Naive B cell (primary cell): ENCODE results near the gene DMD. TPM values are rescaled to one million over a fixed set of nuclear protein-coding genes. Genes with fewer than 3 reads are reported as not detected.

Experiments
- ATAC-seq, 2 donors: fragments of 150-1000 bp; cut with Tn5 transposase; 2 replicates each; pipeline ENCODE4 v1.10.0; 2021; ENCODE audit warnings: low read depth in 2 of 2, mild to moderate bottlenecking in 2 of 2, moderate library complexity in 2 of 2
- DNase-seq: peaks from one replicate; pipeline ENCODE4 v3.0.0; 2022
- H3K27ac Mint-ChIP-seq, 6 donors: one replicate each; pipeline ENCODE4 v1.8.0; 2020 to 2022; ENCODE audit warnings: mild to moderate bottlenecking in 6 of 6, mixed read lengths in 6 of 6, moderate library complexity in 5 of 6, inconsistent platforms in 2 of 6
- H3K27me3 Mint-ChIP-seq, 3 donors: one replicate each; pipeline ENCODE4 v1.8.0; 2021 to 2022; ENCODE audit warnings: mixed read lengths in 3 of 3, mild to moderate bottlenecking in 1 of 3
- H3K36me3 Mint-ChIP-seq, 2 donors: one replicate each; pipeline ENCODE4 v1.8.0; 2020 to 2022; ENCODE audit warnings: mixed read lengths in 2 of 2, inconsistent platforms in 1 of 2, mild to moderate bottlenecking in 1 of 2
- H3K4me1 Mint-ChIP-seq, 3 donors: one replicate each; pipeline ENCODE4 v1.8.0; 2020 to 2022; ENCODE audit warnings: mixed read lengths in 3 of 3, inconsistent platforms in 1 of 3, mild to moderate bottlenecking in 1 of 3, moderate library complexity in 1 of 3
- H3K4me3 Mint-ChIP-seq, 8 donors: one replicate each; pipeline ENCODE4 v1.8.0; 2020 to 2022; ENCODE audit warnings: mild to moderate bottlenecking in 8 of 8, mixed read lengths in 8 of 8, moderate library complexity in 8 of 8, inconsistent platforms in 2 of 8
- H3K9me3 Mint-ChIP-seq, 7 donors: one replicate each; pipeline ENCODE4 v1.8.0; 2020 to 2022; ENCODE audit warnings: mixed read lengths in 7 of 7, mild to moderate bottlenecking in 5 of 7, inconsistent platforms in 2 of 7, moderate library complexity in 1 of 7
- polyA plus RNA-seq, 6 donors: library from polyadenylated mRNA; unstranded; fragments of 300-500 nt; fragmentation: Illumina TruSeq; gene quantifications; one replicate each; pipeline ENCODE4 v1.2.3, GENCODE V29; 2021; ENCODE audit warnings: low read depth in 6 of 6

Gene DMD
- polyA plus RNA-seq, 6 donors from 2014 or later, result 1.00 to 5.0 (median 1.9) TPM

- no peak overlapping the region for H3K27ac Mint-ChIP-seq
- H3K9me3 Mint-ChIP-seq, result peaks cover 0 to 6% (median 0%) of the 10 kb centered on the region in 7 donors
- DNase-seq, result no peak
- H3K4me3 Mint-ChIP-seq, result no peak overlapping the region
- H3K27me3 Mint-ChIP-seq, result no peaks in the 10 kb centered on the region
- H3K36me3 Mint-ChIP-seq, result no peaks in the 10 kb centered on the region
- H3K4me1 Mint-ChIP-seq, result no peaks in the 10 kb centered on the region
- ATAC-seq, result no peak
Observed at GRCh38 chrX:31872007-31872406, 1339.3 kb downstream of the DMD start.

GRCh38 chrX:31870267-31870666 is 1341.1 kb downstream of the DMD start:
- no peaks in the 10 kb centered on the region for H3K27me3 Mint-ChIP-seq
- H3K4me1 Mint-ChIP-seq, result no peaks in the 10 kb centered on the region
- DNase-seq, result no peak
- no peak for ATAC-seq
- no peak overlapping the region for H3K4me3 Mint-ChIP-seq
- peaks cover 0 to 11% (median 3%) of the 10 kb centered on the region in 7 donors for H3K9me3 Mint-ChIP-seq
- no peaks in the 10 kb centered on the region for H3K36me3 Mint-ChIP-seq
- no peak overlapping the region for H3K27ac Mint-ChIP-seq

GRCh38 chrX:31860686-31861085 is 1350.7 kb downstream of the DMD start:
- DNase-seq, result no peak
- H3K4me1 Mint-ChIP-seq, result no peaks in the 10 kb centered on the region
- no peak overlapping the region for H3K4me3 Mint-ChIP-seq
- H3K27ac Mint-ChIP-seq, result peak overlapping the region in 1 of 6 donors; percentile 57
- no peaks in the 10 kb centered on the region for H3K27me3 Mint-ChIP-seq
- peaks cover 0 to 5% (median 0%) of the 10 kb centered on the region in 7 donors for H3K9me3 Mint-ChIP-seq
- ATAC-seq, result no peak
- no peaks in the 10 kb centered on the region for H3K36me3 Mint-ChIP-seq

GRCh38 chrX:31858915-31859314 is 1352.4 kb downstream of the DMD start:
- no peak overlapping the region for H3K27ac Mint-ChIP-seq
- no peaks in the 10 kb centered on the region for H3K4me1 Mint-ChIP-seq
- ATAC-seq (no peak), DNase-seq (no peak)
- no peaks in the 10 kb centered on the region for H3K27me3 Mint-ChIP-seq
- peaks cover 0 to 5% (median 0%) of the 10 kb centered on the region in 7 donors for H3K9me3 Mint-ChIP-seq
- H3K36me3 Mint-ChIP-seq, result no peaks in the 10 kb centered on the region
- no peak overlapping the region for H3K4me3 Mint-ChIP-seq

GRCh38 chrX:31854716-31855115 is 1356.6 kb downstream of the DMD start:
- no peak for DNase-seq
- no peaks in the 10 kb centered on the region for H3K4me1 Mint-ChIP-seq
- H3K27ac Mint-ChIP-seq, result no peak overlapping the region
- H3K27me3 Mint-ChIP-seq, result no peaks in the 10 kb centered on the region
- no peak for ATAC-seq
- H3K4me3 Mint-ChIP-seq, result no peak overlapping the region
- peaks cover 0 to 6% (median 0%) of the 10 kb centered on the region in 7 donors for H3K9me3 Mint-ChIP-seq
- H3K36me3 Mint-ChIP-seq, result no peaks in the 10 kb centered on the region

- Mint-ChIP-seq H3K4me3 (no peak overlapping the region), H3K27ac (no peak overlapping the region), H3K36me3 (no peaks in the 10 kb centered on the region)
Observed at GRCh38 chrX:31851761-31852160, 1359.6 kb downstream of the DMD start.

GRCh38 chrX:31847773-31848172 is 1363.6 kb downstream of the DMD start:
- ATAC-seq, result no peak
- H3K4me1 Mint-ChIP-seq, result peaks cover 0 to 4% (median 1%) of the 10 kb centered on the region in 3 donors
- H3K27ac Mint-ChIP-seq, result no peak overlapping the region
- H3K27me3 Mint-ChIP-seq, result no peaks in the 10 kb centered on the region
- peaks cover 0 to 11% (median 0%) of the 10 kb centered on the region in 7 donors for H3K9me3 Mint-ChIP-seq
- no peak overlapping the region for H3K4me3 Mint-ChIP-seq
- no peaks in the 10 kb centered on the region for H3K36me3 Mint-ChIP-seq
- DNase-seq, result no peak

More at GRCh38 chrX:31851761-31852160, 1359.6 kb downstream of the DMD start:
- DNase-seq, result no peak
- no peaks in the 10 kb centered on the region for H3K27me3 Mint-ChIP-seq
- peaks cover 0 to 4% (median 1%) of the 10 kb centered on the region in 3 donors for H3K4me1 Mint-ChIP-seq
- ATAC-seq, result no peak
- peaks cover 0 to 9% (median 0%) of the 10 kb centered on the region in 7 donors for H3K9me3 Mint-ChIP-seq

GRCh38 chrX:31845003-31845402 is 1366.3 kb downstream of the DMD start:
- Mint-ChIP-seq H3K27ac (no peak overlapping the region), H3K27me3 (no peaks in the 10 kb centered on the region), H3K9me3 (peaks cover 0 to 5% (median 0%) of the 10 kb centered on the region in 7 donors), H3K4me3 (no peak overlapping the region), H3K36me3 (no peaks in the 10 kb centered on the region), H3K4me1 (peaks cover 0 to 4% (median 1%) of the 10 kb centered on the region in 3 donors)
- ATAC-seq, result no peak
- DNase-seq, result no peak

GRCh38 chrX:31838617-31839016 is 1372.7 kb downstream of the DMD start:
- H3K36me3 Mint-ChIP-seq, result no peaks in the 10 kb centered on the region

GRCh38 chrX:31837445-31838049 is 1373.8 kb downstream of the DMD start:
- H3K9me3 Mint-ChIP-seq, result peaks cover 0 to 8% (median 0%) of the 10 kb centered on the region in 7 donors
- H3K27ac Mint-ChIP-seq, result no peak overlapping the region
- no peaks in the 10 kb centered on the region for H3K4me1 Mint-ChIP-seq
- DNase-seq (no peak), ATAC-seq (no peak)
- H3K36me3 Mint-ChIP-seq, result no peaks in the 10 kb centered on the region
- H3K27me3 Mint-ChIP-seq, result no peaks in the 10 kb centered on the region
- H3K4me3 Mint-ChIP-seq, result no peak overlapping the region

More at GRCh38 chrX:31838617-31839016, 1372.7 kb downstream of the DMD start:
- Mint-ChIP-seq H3K4me1 (no peaks in the 10 kb centered on the region), H3K27me3 (no peaks in the 10 kb centered on the region), H3K27ac (no peak overlapping the region), H3K4me3 (no peak overlapping the region), H3K9me3 (peaks cover 0 to 3% (median 0%) of the 10 kb centered on the region in 7 donors)
- ATAC-seq (no peak), DNase-seq (no peak)

GRCh38 chrX:31836479-31836878 is 1374.9 kb downstream of the DMD start:
- H3K4me1 Mint-ChIP-seq, result no peaks in the 10 kb centered on the region
- no peak for ATAC-seq
- no peaks in the 10 kb centered on the region for H3K36me3 Mint-ChIP-seq
- H3K27ac Mint-ChIP-seq, result no peak overlapping the region
- no peak overlapping the region for H3K4me3 Mint-ChIP-seq
- no peaks in the 10 kb centered on the region for H3K27me3 Mint-ChIP-seq
- peaks cover 0 to 8% (median 0%) of the 10 kb centered on the region in 7 donors for H3K9me3 Mint-ChIP-seq
- DNase-seq, result no peak

GRCh38 chrX:31832263-31832662 is 1379.1 kb downstream of the DMD start:
- no peaks in the 10 kb centered on the region for H3K27me3 Mint-ChIP-seq
- H3K36me3 Mint-ChIP-seq, result no peaks in the 10 kb centered on the region
- no peaks in the 10 kb centered on the region for H3K4me1 Mint-ChIP-seq
- H3K9me3 Mint-ChIP-seq, result peaks cover 0 to 11% (median 3%) of the 10 kb centered on the region in 7 donors
- no peak overlapping the region for H3K4me3 Mint-ChIP-seq
- ATAC-seq (no peak), DNase-seq (no peak)
- no peak overlapping the region for H3K27ac Mint-ChIP-seq

GRCh38 chrX:31820430-31821210 is 1390.7 kb downstream of the DMD start:
- DNase-seq (no peak), ATAC-seq (no peak)
- H3K27me3 Mint-ChIP-seq, result no peaks in the 10 kb centered on the region
- no peak overlapping the region for H3K4me3 Mint-ChIP-seq
- peaks cover 0 to 13% (median 0%) of the 10 kb centered on the region in 7 donors for H3K9me3 Mint-ChIP-seq
- no peaks in the 10 kb centered on the region for H3K4me1 Mint-ChIP-seq
- no peak overlapping the region for H3K27ac Mint-ChIP-seq
- no peaks in the 10 kb centered on the region for H3K36me3 Mint-ChIP-seq

- ATAC-seq, result no peak
- Mint-ChIP-seq H3K27me3 (no peaks in the 10 kb centered on the region), H3K27ac (no peak overlapping the region), H3K4me3 (no peak overlapping the region), H3K4me1 (no peaks in the 10 kb centered on the region), H3K36me3 (no peaks in the 10 kb centered on the region), H3K9me3 (peaks cover 0 to 13% (median 2%) of the 10 kb centered on the region in 7 donors)
- DNase-seq, result no peak
Observed at GRCh38 chrX:31819455-31819854, 1391.9 kb downstream of the DMD start.
